ENCODE results near the gene LGI4.
A peak's percentile ranks its signal among the peaks of the same experiment; 100 is the strongest.

DNA sequence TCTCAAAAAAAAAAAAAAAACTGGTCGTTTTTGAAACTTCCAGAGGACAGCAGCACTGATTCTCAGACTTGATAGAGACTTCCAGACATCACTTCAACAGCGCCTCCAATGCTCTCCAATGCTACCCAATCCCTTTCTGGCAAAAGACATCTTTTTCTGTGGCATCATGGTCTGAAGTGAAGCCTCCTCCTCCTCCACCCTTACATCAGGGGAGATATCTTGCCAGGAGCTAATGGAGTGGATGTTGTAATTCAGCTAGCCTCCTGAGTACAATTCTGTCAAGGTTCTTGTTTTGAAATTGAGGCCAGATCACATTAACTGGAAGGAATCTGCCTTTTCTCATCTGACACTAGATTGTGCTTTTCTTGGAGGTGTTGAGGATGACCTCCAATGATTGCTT is 43.8 kb upstream of the LGI4 start:
- TF ChIP-seq POLR2AphosphoS5 (IDR thresholded peaks at IDR 0.05) (peak in 2 of 4 donors; percentile 10 to 12), POLR2A (IDR thresholded peaks at IDR 0.05) (no peak), EP300 (IDR thresholded peaks at IDR 0.05) (no peak)
- TF ChIP-seq, protein P1, sequence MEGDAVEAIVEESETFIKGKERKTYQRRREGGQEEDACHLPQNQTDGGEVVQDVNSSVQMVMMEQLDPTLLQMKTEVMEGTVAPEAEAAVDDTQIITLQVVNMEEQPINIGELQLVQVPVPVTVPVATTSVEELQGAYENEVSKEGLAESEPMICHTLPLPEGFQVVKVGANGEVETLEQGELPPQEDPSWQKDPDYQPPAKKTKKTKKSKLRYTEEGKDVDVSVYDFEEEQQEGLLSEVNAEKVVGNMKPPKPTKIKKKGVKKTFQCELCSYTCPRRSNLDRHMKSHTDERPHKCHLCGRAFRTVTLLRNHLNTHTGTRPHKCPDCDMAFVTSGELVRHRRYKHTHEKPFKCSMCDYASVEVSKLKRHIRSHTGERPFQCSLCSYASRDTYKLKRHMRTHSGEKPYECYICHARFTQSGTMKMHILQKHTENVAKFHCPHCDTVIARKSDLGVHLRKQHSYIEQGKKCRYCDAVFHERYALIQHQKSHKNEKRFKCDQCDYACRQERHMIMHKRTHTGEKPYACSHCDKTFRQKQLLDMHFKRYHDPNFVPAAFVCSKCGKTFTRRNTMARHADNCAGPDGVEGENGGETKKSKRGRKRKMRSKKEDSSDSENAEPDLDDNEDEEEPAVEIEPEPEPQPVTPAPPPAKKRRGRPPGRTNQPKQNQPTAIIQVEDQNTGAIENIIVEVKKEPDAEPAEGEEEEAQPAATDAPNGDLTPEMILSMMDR (IDR thresholded peaks at IDR 0.05), result no peak

Measured in sigmoid colon (tissue), 4 donors.